Loucy (cell line): ENCODE measurements around the gene CD3G.

Experiments
- H2AFZ ChIP-seq: fragments of 200-600 bp; sonication (generic); 2 replicates; pipeline ENCODE4 v1.6.0; 2016; ENCODE audit warnings: antibody characterized with exemption, mild to moderate bottlenecking, low read length, moderate library complexity
- H3F3A ChIP-seq: fragments of 200-600 bp; 2 replicates; pipeline ENCODE4 v1.6.0; 2016; ENCODE audit warnings: antibody characterized with exemption, low read depth, mild to moderate bottlenecking
- H3K27me3 ChIP-seq: fragments of 200-600 bp; sonication (generic); 2 replicates; pipeline ENCODE4 v1.6.1; 2014; ENCODE audit warnings: low read length, mild to moderate bottlenecking; ENCODE audit not compliant: insufficient read depth, poor library complexity, severe bottlenecking
- H3K36me3 ChIP-seq: fragments of 200-600 bp; sonication (generic); 2 replicates; pipeline ENCODE4 v1.6.1; 2016; ENCODE audit warnings: low read length; ENCODE audit not compliant: insufficient read depth
- H3K4me1 ChIP-seq: fragments of 200-600 bp; sonication (generic); 2 replicates; pipeline ENCODE4 v1.5.1; 2014; ENCODE audit warnings: low read length, mild to moderate bottlenecking; ENCODE audit not compliant: insufficient read depth, poor library complexity, severe bottlenecking
- H3K4me2 ChIP-seq: fragments of 200-600 bp; sonication (generic); 2 replicates; pipeline ENCODE4 v1.6.0; 2014; ENCODE audit warnings: antibody characterized with exemption, low read length, low read depth, mild to moderate bottlenecking; ENCODE audit not compliant: poor library complexity, severe bottlenecking
- H3K4me3 ChIP-seq: fragments of 200-600 bp; sonication (generic); 2 replicates; pipeline ENCODE4 v1.5.1; 2014; ENCODE audit warnings: low read length, mild to moderate bottlenecking, mixed read lengths; ENCODE audit not compliant: poor library complexity, severe bottlenecking
- H3K79me2 ChIP-seq: fragments of 200-600 bp; sonication (generic); 2 replicates; pipeline ENCODE4 v1.6.1; 2014; ENCODE audit warnings: low read length; ENCODE audit not compliant: insufficient read depth
- H3K9ac ChIP-seq: fragments of 200-600 bp; sonication (generic); 2 replicates; pipeline ENCODE4 v1.6.0; 2014; ENCODE audit warnings: mild to moderate bottlenecking, low read depth, low read length, moderate library complexity; ENCODE audit not compliant: poor library complexity, severe bottlenecking
- H3K9me2 ChIP-seq: fragments of 200-600 bp; sonication (generic); replicated peaks from 2 replicates; pipeline ENCODE4 v1.6.1; 2016; ENCODE audit warnings: low read depth, low read length, mixed read lengths
- H3K9me3 ChIP-seq: fragments of 200-600 bp; sonication (generic); 2 replicates; pipeline ENCODE4 v1.6.1; 2014; ENCODE audit warnings: mild to moderate bottlenecking, antibody characterized with exemption, low read length, low read depth; ENCODE audit not compliant: insufficient read depth
- H4K20me1 ChIP-seq: fragments of 200-600 bp; sonication (generic); 2 replicates; pipeline ENCODE4 v1.6.0; 2014; ENCODE audit warnings: antibody characterized with exemption, low read length, mild to moderate bottlenecking; ENCODE audit not compliant: insufficient read depth, poor library complexity, severe bottlenecking
- CTCF ChIP-seq: fragments of 200-600 bp; sonication (generic); conservative IDR thresholded peaks from 2 replicates; pipeline ENCODE4 v1.5.1; 2014; ENCODE audit warnings: mild to moderate bottlenecking, antibody characterized with exemption, low read length
- EZH2phosphoT487 ChIP-seq: fragments of 200-600 bp; IDR thresholded peaks from 2 replicates; pipeline ENCODE4 v1.6.1; 2018; ENCODE audit warnings: antibody characterized with exemption, mild to moderate bottlenecking, moderate library complexity, borderline replicate concordance

Gene CD3G

GRCh38 chr11:118380571-118380970 is 36.4 kb downstream of the CD3G start:
- Histone ChIP-seq H4K20me1 (no peaks in the 10 kb centered on the region), H3F3A (no peaks in the 10 kb centered on the region), H3K27me3 (no peaks in the 10 kb centered on the region), H2AFZ (no peak overlapping the region), H3K9ac (no peak overlapping the region), H3K79me2 (no peaks in the 10 kb centered on the region), H3K9me2 (no peaks in the 10 kb centered on the region), H3K4me3 (no peak overlapping the region), H3K36me3 (peaks cover 58% of the 10 kb centered on the region; the same call in 1 of the 2 replicates), H3K4me2 (no peak overlapping the region), H3K9me3 (no peaks in the 10 kb centered on the region), H3K4me1 (no peaks in the 10 kb centered on the region)
- TF ChIP-seq EZH2phosphoT487 (no peak), CTCF (no peak)

- Histone ChIP-seq H2AFZ (no peak overlapping the region), H3K4me2 (no peak overlapping the region), H3K4me3 (no peak overlapping the region), H3K36me3 (peaks cover 81% of the 10 kb centered on the region; the same call in 1 of the 2 replicates), H3F3A (no peaks in the 10 kb centered on the region), H4K20me1 (no peaks in the 10 kb centered on the region), H3K9me3 (no peaks in the 10 kb centered on the region), H3K9me2 (no peaks in the 10 kb centered on the region), H3K9ac (no peak overlapping the region), H3K27me3 (no peaks in the 10 kb centered on the region), H3K79me2 (no peaks in the 10 kb centered on the region), H3K4me1 (no peaks in the 10 kb centered on the region)
- no peak for TF ChIP-seq CTCF
- no peak for TF ChIP-seq EZH2phosphoT487
Observed at GRCh38 chr11:118382954-118383353, 38.8 kb downstream of the CD3G start.

- Histone ChIP-seq H3K9ac (no peak overlapping the region), H3K36me3 (peaks cover 81% of the 10 kb centered on the region; the same call in 1 of the 2 replicates), H3K9me3 (no peaks in the 10 kb centered on the region), H3K4me2 (no peak overlapping the region), H4K20me1 (no peaks in the 10 kb centered on the region), H3K4me1 (no peaks in the 10 kb centered on the region), H3F3A (no peaks in the 10 kb centered on the region), H3K9me2 (no peaks in the 10 kb centered on the region), H2AFZ (no peak overlapping the region), H3K4me3 (no peak overlapping the region), H3K79me2 (no peaks in the 10 kb centered on the region), H3K27me3 (no peaks in the 10 kb centered on the region)
- TF ChIP-seq CTCF: no peak
- no peak for TF ChIP-seq EZH2phosphoT487
Observed at GRCh38 chr11:118383657-118384056, 39.5 kb downstream of the CD3G start.
